HEK293T (cell line): ENCODE measurements around the gene MTA2.
"Not testable (repeated sequence)": the region's sequence is repeated elsewhere in the genome, so short reads cannot be mapped to it uniquely, and the experiment has no call there.

Source experiments
- CTCF ChIA-PET: fragments of 350-600 bp; formaldehyde crosslinking; extraction: SDS; loops from one replicate; lab custom pipeline; 2021; ENCODE audit warnings: antibody characterized with exemption, inconsistent platforms; lab: Yijun Ruan, JAX
- POLR2A ChIA-PET: fragments of 350-600 bp; formaldehyde crosslinking; extraction: SDS; loops from one replicate; lab custom pipeline; 2020; ENCODE audit warnings: antibody characterized with exemption, inconsistent platforms; lab: Yijun Ruan, JAX
- DNase-seq: peaks from one replicate; pipeline ENCODE4 v3.0.0; 2012; ENCODE audit warnings: mixed read lengths; ENCODE audit errors: extremely low spot score
- ARNT ChIP-seq: fragments of 450-650 bp; IDR thresholded peaks from 2 replicates; pipeline ENCODE4 v1.6.1; 2017; ENCODE audit warnings: mild to moderate bottlenecking
- BHLHE40 ChIP-seq: fragments of 450-650 bp; IDR thresholded peaks from 2 replicates; pipeline ENCODE4 v1.6.1; 2016; ENCODE audit warnings: mild to moderate bottlenecking, moderate library complexity, borderline replicate concordance
- CTBP1 ChIP-seq: fragments of 450-650 bp; IDR thresholded peaks from 2 replicates; pipeline ENCODE4 v1.6.1; 2016; ENCODE audit warnings: borderline replicate concordance
- ELF4 ChIP-seq: fragments of 450-650 bp; IDR thresholded peaks from 2 replicates; pipeline ENCODE4 v1.6.1; 2017; ENCODE audit warnings: antibody characterized with exemption
- FOXA1 ChIP-seq: fragments of 450-650 bp; IDR thresholded peaks from 2 replicates; pipeline ENCODE4 v1.6.1; 2016; ENCODE audit warnings: mild to moderate bottlenecking
- FOXK2 ChIP-seq: fragments of 450-650 bp; IDR thresholded peaks from 2 replicates; pipeline ENCODE4 v1.6.1; 2016; ENCODE audit warnings: mild to moderate bottlenecking
- FOXM1 ChIP-seq: fragments of 450-650 bp; IDR thresholded peaks from 2 replicates; pipeline ENCODE4 v1.6.1; 2017; ENCODE audit warnings: mild to moderate bottlenecking, borderline replicate concordance
- HDGF ChIP-seq: fragments of 450-650 bp; IDR thresholded peaks from 2 replicates; pipeline ENCODE4 v1.6.1; 2017; ENCODE audit warnings: antibody characterized with exemption, borderline replicate concordance
- L3MBTL2 ChIP-seq: fragments of 450-650 bp; conservative IDR thresholded peaks from 2 replicates; pipeline ENCODE4 v1.6.1; 2016; ENCODE audit warnings: mild to moderate bottlenecking
- LEF1 ChIP-seq: fragments of 450-650 bp; IDR thresholded peaks from 2 replicates; pipeline ENCODE4 v1.6.1; 2017; ENCODE audit warnings: mild to moderate bottlenecking, borderline replicate concordance
- NFRKB ChIP-seq: fragments of 450-650 bp; IDR thresholded peaks from 2 replicates; pipeline ENCODE4 v1.6.1; 2016; ENCODE audit warnings: mild to moderate bottlenecking, moderate library complexity
- PKNOX1 ChIP-seq: fragments of 450-650 bp; IDR thresholded peaks from 2 replicates; pipeline ENCODE4 v1.6.1; 2016
- SP1 ChIP-seq: fragments of 450-650 bp; IDR thresholded peaks from 2 replicates; pipeline ENCODE4 v1.6.1; 2017
- SUZ12 ChIP-seq: fragments of 450-650 bp; IDR thresholded peaks from 2 replicates; pipeline ENCODE4 v1.6.1; 2016; ENCODE audit warnings: mild to moderate bottlenecking
- TARDBP ChIP-seq: fragments of 450-650 bp; IDR thresholded peaks from 2 replicates; pipeline ENCODE4 v1.6.1; 2016
- ZNF384 ChIP-seq: fragments of 450-650 bp; IDR thresholded peaks from 2 replicates; pipeline ENCODE4 v1.6.1; 2016

MTA2 gene

GRCh38 chr11:62622476-62623089 is 20.9 kb upstream of the MTA2 start:
- ChIA-PET CTCF (interaction anchor here (0.7 to 1.4 kb wide), 2 partner anchors 11 to 31 kb away, joined by 3 to 5 read pairs; partner anchors contain the start of gene TUT1), POLR2A (interaction anchor here (0.8 to 4.6 kb wide), 19 partner anchors 9 to 219 kb away, joined by 3 to 61 read pairs (median 5); partner anchors contain the start of genes C11orf98, CSKMT, EEF1G and EML3)
- no peak for TF ChIP-seq TARDBP
- no peak for TF ChIP-seq ZNF384
- no peak for TF ChIP-seq CTBP1
- no peak for TF ChIP-seq FOXA1
- TF ChIP-seq LEF1: no peak
- DNase-seq: no peak

GRCh38 chr11:62621567-62622470 is 20.2 kb upstream of the MTA2 start, which contains the start of gene B3GAT3:
Gene B3GAT3, minus strand, starts transcription at chr11:62621986. Its CDS starts 39 bp downstream, at chr11:62621947.
- TF ChIP-seq TARDBP (peak; percentile 49; the same call in 1 of the 2 replicates), ELF4 (peak; percentile 74), LEF1 (no peak), L3MBTL2 (peak; percentile 87), ARNT (no peak), HDGF (0 out of 2 replicates have a peak, but pooled peaks have one; percentile 69), BHLHE40 (no peak), NFRKB (no peak), PKNOX1 (no peak; the same call in 1 of the 2 replicates), SP1 (no peak), FOXK2 (no peak), FOXM1 (no peak)
- CTCF ChIA-PET: interaction anchor here (0.7 to 1.2 kb wide), 2 partner anchors 10 to 30 kb away, joined by 3 to 7 read pairs; partner anchors contain the start of gene TUT1
- peak; percentile 98 for DNase-seq
- POLR2A ChIA-PET: interaction anchor here (0.8 to 4.6 kb wide), 25 partner anchors 9 to 220 kb away, joined by 3 to 61 read pairs (median 4); partner anchors contain the start of genes C11orf98, CSKMT, EEF1G and EML3

- CTCF ChIA-PET: interaction anchor here (1.2 kb wide), 1 partner anchor 9 kb away, joined by 7 read pairs; no protein-coding TSS in a partner anchor
- TF ChIP-seq SP1: no peak
- POLR2A ChIA-PET: interaction anchor here (0.6 to 4.6 kb wide), 17 partner anchors 9 to 220 kb away, joined by 3 to 61 read pairs (median 5); partner anchors contain the start of genes C11orf98, CSKMT, EEF1G and GANAB
These were observed 19.4 kb upstream of the MTA2 start for GRCh38 chr11:62621027-62621566.

GRCh38 chr11:62616957-62617356 is 15.3 kb upstream of the MTA2 start:
- CTCF ChIA-PET: interaction anchor here (0.6 kb wide), 1 partner anchor 15 kb away, joined by 4 read pairs; the partner anchor contains the start of gene MTA2
- DNase-seq: not testable (repeated sequence)
- POLR2A ChIA-PET: interaction anchor here (3.6 kb wide), 1 partner anchor 25 kb away, joined by 19 read pairs; the partner anchor contains the start of gene TUT1

More at GRCh38 chr11:62621027-62621566, 19.4 kb upstream of the MTA2 start:
- no peak for DNase-seq

- TF ChIP-seq TARDBP: no peak
- TF ChIP-seq HDGF: no peak
- no peak for TF ChIP-seq L3MBTL2
- no peak for TF ChIP-seq NFRKB
- no peak for TF ChIP-seq SUZ12
- no peak for TF ChIP-seq FOXA1
- TF ChIP-seq LEF1: no peak
- no peak for TF ChIP-seq ELF4
- no peak for TF ChIP-seq CTBP1
- no peak for TF ChIP-seq FOXK2
- no peak for TF ChIP-seq ARNT
- no peak for TF ChIP-seq SP1
- ChIA-PET CTCF (no interaction called here), POLR2A (interaction anchor here (1.0 to 2.1 kb wide), 3 partner anchors 24 to 56 kb away, joined by 4 to 6 read pairs (median 5); partner anchors contain the start of genes INTS5, LBHD1, TUT1 and UQCC3)
- no peak for DNase-seq
These were observed 13.9 kb upstream of the MTA2 start for GRCh38 chr11:62615521-62615920.

- ChIA-PET CTCF (no interaction called here), POLR2A (interaction anchor here (2.1 kb wide), 1 partner anchor 23 kb away, joined by 6 read pairs; the partner anchor contains the start of gene TUT1)
- TF ChIP-seq PKNOX1 (no peak), ELF4 (no peak), LEF1 (no peak), CTBP1 (no peak), SP1 (no peak), FOXK2 (no peak), BHLHE40 (no peak), SUZ12 (no peak), ZNF384 (no peak), L3MBTL2 (no peak), FOXM1 (no peak), HDGF (no peak), FOXA1 (no peak), TARDBP (no peak), ARNT (no peak), NFRKB (no peak)
- no peak for DNase-seq
These were observed 12.6 kb upstream of the MTA2 start for GRCh38 chr11:62614275-62614674.
